22Rv1 (cell line): ENCODE results near the gene SLCO3A1.

Experiments used
- ZFX ChIP-seq: fragments of 450-650 bp; IDR thresholded peaks from 2 replicates; pipeline ENCODE4 v1.6.1; 2017; ENCODE audit warnings: antibody characterized with exemption, borderline replicate concordance
- TF ChIP-seq, protein P1 (sequence below): fragments of 450-650 bp; IDR thresholded peaks from 2 replicates; pipeline ENCODE4 v1.5.1; 2017; ENCODE audit warnings: mild to moderate bottlenecking

DNA sequence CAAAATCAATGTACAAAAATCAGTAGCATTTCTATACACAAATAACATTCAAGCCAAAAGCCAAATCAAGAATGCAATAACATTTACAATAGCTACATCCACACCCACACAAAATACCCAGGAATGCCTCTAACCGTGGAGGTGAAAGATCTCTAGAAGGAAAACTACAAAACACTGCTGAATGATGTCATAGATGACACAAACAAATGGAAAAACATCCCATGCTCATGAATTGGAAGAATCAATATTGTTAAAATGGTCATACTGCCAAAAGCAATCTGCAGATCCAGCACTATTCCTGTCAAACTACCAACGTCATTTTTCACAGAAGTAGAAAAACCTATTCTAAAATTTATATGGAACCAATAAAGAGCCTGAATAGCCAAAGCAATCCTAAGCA lies 143.7 kb downstream of the SLCO3A1 start:
- TF ChIP-seq, protein P1, sequence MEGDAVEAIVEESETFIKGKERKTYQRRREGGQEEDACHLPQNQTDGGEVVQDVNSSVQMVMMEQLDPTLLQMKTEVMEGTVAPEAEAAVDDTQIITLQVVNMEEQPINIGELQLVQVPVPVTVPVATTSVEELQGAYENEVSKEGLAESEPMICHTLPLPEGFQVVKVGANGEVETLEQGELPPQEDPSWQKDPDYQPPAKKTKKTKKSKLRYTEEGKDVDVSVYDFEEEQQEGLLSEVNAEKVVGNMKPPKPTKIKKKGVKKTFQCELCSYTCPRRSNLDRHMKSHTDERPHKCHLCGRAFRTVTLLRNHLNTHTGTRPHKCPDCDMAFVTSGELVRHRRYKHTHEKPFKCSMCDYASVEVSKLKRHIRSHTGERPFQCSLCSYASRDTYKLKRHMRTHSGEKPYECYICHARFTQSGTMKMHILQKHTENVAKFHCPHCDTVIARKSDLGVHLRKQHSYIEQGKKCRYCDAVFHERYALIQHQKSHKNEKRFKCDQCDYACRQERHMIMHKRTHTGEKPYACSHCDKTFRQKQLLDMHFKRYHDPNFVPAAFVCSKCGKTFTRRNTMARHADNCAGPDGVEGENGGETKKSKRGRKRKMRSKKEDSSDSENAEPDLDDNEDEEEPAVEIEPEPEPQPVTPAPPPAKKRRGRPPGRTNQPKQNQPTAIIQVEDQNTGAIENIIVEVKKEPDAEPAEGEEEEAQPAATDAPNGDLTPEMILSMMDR, result no peak
- no peak for TF ChIP-seq ZFX
